ENCODE data around the gene EPHB1. TPM values are rescaled to one million over a fixed set of nuclear protein-coding genes. Genes with fewer than 3 reads are reported as not detected.

EPHB1 gene
- total RNA-seq, 1 experiment from 2014 or later, result 7.0 TPM

- peaks cover 97% of the 10 kb centered on the region for H3K27me3 Mint-ChIP-seq (ENCODE audit: low read depth)
- ChIA-PET CTCF (interaction anchor here (1.0 to 1.5 kb wide), 2 partner anchors 12 to 215 kb away, joined by 3 read pairs; no protein-coding TSS in a partner anchor), POLR2A (no interaction called here)
- H3K4me1 Mint-ChIP-seq, result peaks cover 21% of the 10 kb centered on the region
- no peak for DNase-seq (ENCODE audit: low spot score)
- H3K36me3 Mint-ChIP-seq, result no peaks in the 10 kb centered on the region
- H3K27ac Mint-ChIP-seq, result no peak overlapping the region
- peak; percentile 79 for ATAC-seq
- no peak overlapping the region for H3K4me3 Mint-ChIP-seq
- TF ChIP-seq NFATC4 (CRISPR knock-in tag; IDR thresholded peaks at IDR 0.05) (no peak), ZBTB43 (CRISPR knock-in tag; IDR thresholded peaks at IDR 0.05) (no peak), ZNF317 (CRISPR knock-in tag; IDR thresholded peaks at IDR 0.05; ENCODE audit: borderline replicate concordance, low read depth) (no peak)
- no peaks in the 10 kb centered on the region for H3K9me3 Mint-ChIP-seq
Observed at GRCh38 chr3:134892326-134892725, 97.3 kb downstream of the EPHB1 start.

GRCh38 chr3:134892761-134893160 is 97.7 kb downstream of the EPHB1 start:
- H3K27me3 Mint-ChIP-seq (ENCODE audit: low read depth), result peaks cover 96% of the 10 kb centered on the region
- no peak for ATAC-seq
- no peak overlapping the region for H3K27ac Mint-ChIP-seq

DNA sequence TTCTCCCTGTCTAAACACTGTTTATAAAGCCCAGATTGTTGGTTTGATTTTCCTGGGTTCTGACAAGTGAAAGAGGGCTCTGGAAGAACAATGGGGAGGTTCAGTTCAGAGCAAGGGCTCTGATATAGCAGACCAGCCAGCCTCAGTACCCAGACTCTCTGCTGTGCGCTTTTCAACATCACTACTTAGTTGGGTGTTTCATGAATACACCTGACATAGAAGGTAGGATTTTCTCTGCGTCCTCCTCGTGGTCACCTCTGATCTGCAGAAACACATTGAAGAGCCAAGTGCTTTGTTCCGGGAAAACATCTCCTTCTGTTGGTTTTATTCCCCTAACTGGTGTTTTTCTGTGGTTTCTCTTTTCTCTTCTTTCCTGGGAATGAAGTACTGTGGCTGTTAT is 99.5 kb downstream of the EPHB1 start:
- H3K36me3 Mint-ChIP-seq, result no peaks in the 10 kb centered on the region
- no peak overlapping the region for H3K27ac Mint-ChIP-seq
- H3K27me3 Mint-ChIP-seq (ENCODE audit: low read depth), result peaks cover 95% of the 10 kb centered on the region
- DNase-seq (ENCODE audit: low spot score) (no peak), ATAC-seq (no peak)
- H3K4me1 Mint-ChIP-seq, result peaks cover 21% of the 10 kb centered on the region
- H3K4me3 Mint-ChIP-seq, result no peak overlapping the region
- CTCF ChIA-PET, result no interaction called here
- POLR2A ChIA-PET, result no interaction called here
- no peaks in the 10 kb centered on the region for H3K9me3 Mint-ChIP-seq
- TF ChIP-seq E2F4 (CRISPR knock-in tag; IDR thresholded peaks at IDR 0.05; ENCODE audit: borderline replicate concordance, low read depth) (no peak), ATF1 (CRISPR knock-in tag; IDR thresholded peaks at IDR 0.05) (no peak), CREM (CRISPR knock-in tag; IDR thresholded peaks at IDR 0.05) (no peak), KAT7 (CRISPR knock-in tag; IDR thresholded peaks at IDR 0.05; ENCODE audit: borderline replicate concordance) (no peak), IRF2 (CRISPR knock-in tag; IDR thresholded peaks at IDR 0.05; ENCODE audit: borderline replicate concordance, low read depth) (no peak), GRHL2 (CRISPR knock-in tag; IDR thresholded peaks at IDR 0.05; ENCODE audit: insufficient replicate concordance, severe bottlenecking) (no peak), MLX (CRISPR knock-in tag; IDR thresholded peaks at IDR 0.05) (no peak), ZNF396 (CRISPR knock-in tag; IDR thresholded peaks at IDR 0.05; ENCODE audit: borderline replicate concordance) (no peak), ZNF416 (CRISPR knock-in tag; IDR thresholded peaks at IDR 0.05) (no peak), ZNF423 (CRISPR knock-in tag; IDR thresholded peaks at IDR 0.05) (no peak), SMAD3 (CRISPR knock-in tag; IDR thresholded peaks at IDR 0.05; ENCODE audit: borderline replicate concordance) (no peak), ZNF121 (CRISPR knock-in tag; IDR thresholded peaks at IDR 0.05) (no peak), IRF1 (CRISPR knock-in tag; IDR thresholded peaks at IDR 0.05) (no peak)
- TF ChIP-seq, protein P1, sequence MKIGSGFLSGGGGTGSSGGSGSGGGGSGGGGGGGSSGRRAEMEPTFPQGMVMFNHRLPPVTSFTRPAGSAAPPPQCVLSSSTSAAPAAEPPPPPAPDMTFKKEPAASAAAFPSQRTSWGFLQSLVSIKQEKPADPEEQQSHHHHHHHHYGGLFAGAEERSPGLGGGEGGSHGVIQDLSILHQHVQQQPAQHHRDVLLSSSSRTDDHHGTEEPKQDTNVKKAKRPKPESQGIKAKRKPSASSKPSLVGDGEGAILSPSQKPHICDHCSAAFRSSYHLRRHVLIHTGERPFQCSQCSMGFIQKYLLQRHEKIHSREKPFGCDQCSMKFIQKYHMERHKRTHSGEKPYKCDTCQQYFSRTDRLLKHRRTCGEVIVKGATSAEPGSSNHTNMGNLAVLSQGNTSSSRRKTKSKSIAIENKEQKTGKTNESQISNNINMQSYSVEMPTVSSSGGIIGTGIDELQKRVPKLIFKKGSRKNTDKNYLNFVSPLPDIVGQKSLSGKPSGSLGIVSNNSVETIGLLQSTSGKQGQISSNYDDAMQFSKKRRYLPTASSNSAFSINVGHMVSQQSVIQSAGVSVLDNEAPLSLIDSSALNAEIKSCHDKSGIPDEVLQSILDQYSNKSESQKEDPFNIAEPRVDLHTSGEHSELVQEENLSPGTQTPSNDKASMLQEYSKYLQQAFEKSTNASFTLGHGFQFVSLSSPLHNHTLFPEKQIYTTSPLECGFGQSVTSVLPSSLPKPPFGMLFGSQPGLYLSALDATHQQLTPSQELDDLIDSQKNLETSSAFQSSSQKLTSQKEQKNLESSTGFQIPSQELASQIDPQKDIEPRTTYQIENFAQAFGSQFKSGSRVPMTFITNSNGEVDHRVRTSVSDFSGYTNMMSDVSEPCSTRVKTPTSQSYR (CRISPR knock-in tag; IDR thresholded peaks at IDR 0.05), result no peak

More at GRCh38 chr3:134892761-134893160, 97.7 kb downstream of the EPHB1 start:
- no peak for DNase-seq (ENCODE audit: low spot score)
- H3K4me3 Mint-ChIP-seq, result no peak overlapping the region
- CTCF ChIA-PET, result interaction anchor here (1.5 kb wide), 1 partner anchor 12 kb away, joined by 3 read pairs; no protein-coding TSS in a partner anchor
- POLR2A ChIA-PET, result no interaction called here
- H3K4me1 Mint-ChIP-seq, result peaks cover 21% of the 10 kb centered on the region
- H3K9me3 Mint-ChIP-seq, result no peaks in the 10 kb centered on the region
- TF ChIP-seq PRDM15 (CRISPR knock-in tag; IDR thresholded peaks at IDR 0.05) (no peak), FOXK1 (CRISPR knock-in tag; IDR thresholded peaks at IDR 0.05) (no peak)
- H3K36me3 Mint-ChIP-seq, result no peaks in the 10 kb centered on the region
